ENCODE results near the gene SDHC.

SDHC gene, protein sequence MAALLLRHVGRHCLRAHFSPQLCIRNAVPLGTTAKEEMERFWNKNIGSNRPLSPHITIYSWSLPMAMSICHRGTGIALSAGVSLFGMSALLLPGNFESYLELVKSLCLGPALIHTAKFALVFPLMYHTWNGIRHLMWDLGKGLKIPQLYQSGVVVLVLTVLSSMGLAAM

DNA sequence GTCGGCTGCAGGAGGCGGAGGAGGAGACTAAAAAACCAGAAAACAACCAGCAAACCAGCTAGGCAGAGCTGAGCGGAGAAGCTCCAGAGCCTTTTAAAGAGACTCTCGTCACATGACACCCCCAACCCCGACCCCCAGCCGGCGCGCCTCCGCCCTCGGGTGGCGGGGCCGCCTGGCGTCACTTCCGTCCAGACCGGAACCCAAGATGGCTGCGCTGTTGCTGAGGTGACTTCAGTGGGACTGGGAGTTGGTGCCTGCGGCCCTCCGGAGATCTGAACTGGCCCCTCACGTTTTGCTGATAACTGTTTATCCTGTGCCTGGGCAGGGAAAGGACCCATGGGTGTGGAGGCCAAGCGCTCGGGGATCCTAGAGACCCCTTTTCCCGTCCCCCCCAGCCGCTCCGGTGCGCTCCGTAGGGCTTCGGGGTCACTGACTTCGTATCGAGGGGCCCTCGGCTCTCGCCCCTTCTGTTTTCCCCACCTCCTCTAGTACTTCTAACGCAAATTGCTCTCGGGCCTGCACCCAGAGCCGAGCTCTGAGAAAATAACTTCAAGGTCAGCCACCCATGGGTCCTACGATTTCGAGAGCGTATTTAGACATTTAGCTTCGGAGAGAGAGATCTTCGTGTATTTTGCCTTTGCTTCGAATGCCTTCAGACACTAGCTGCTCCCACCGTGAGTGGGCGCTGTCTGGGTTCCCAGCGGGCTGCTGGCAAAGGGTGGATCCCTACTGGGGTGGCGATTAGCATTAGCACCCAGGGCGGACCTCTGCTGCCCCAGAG, at the start of gene SDHC:
TSS of gene SDHC (plus strand) at position 181 of the 781 bp plus-strand sequence. CDS start at position 206, 25 bp downstream.
- peak; percentile 53 for DNase-seq

DNA sequence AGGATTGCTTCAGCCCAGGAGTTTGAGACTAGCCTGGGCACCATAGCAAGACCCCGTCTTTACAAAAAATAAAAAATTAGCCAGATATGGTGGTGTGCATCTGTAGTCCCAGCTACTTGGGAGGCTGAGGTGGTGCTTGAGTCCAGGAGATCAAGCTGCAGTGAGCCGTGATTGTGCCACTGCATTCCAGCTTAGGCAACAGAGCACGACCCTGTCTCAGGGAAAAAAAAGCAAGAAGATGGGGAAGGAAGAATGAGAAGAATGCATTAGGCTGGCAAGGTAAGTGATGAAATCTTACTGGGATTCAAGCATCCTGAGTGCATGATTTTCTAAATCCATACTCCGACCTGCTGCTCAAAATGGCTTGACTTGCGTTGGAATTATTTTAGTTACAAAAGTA, 48.9 kb upstream of the SDHC start:
- DNase-seq, result no peak

DNA sequence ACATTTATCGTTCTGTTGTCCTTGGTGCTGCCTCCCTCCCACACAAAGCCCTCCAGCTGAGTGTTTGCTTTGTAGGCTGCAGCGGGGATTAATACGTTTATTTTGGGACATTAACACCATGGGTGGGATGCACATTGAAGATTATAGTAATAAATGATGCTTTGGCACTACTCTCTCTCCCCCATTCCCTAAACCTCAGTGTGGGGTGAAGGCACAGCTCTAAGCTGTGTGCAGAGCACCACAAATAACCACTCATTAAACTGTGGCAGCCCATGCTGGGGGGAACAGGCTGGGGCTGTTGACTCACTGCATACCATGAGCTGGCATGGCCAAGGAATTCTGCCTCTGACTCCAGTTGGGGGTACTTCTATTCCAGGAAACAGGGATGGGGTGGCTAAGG, 48.0 kb upstream of the SDHC start:
- DNase-seq, result no peak

DNA sequence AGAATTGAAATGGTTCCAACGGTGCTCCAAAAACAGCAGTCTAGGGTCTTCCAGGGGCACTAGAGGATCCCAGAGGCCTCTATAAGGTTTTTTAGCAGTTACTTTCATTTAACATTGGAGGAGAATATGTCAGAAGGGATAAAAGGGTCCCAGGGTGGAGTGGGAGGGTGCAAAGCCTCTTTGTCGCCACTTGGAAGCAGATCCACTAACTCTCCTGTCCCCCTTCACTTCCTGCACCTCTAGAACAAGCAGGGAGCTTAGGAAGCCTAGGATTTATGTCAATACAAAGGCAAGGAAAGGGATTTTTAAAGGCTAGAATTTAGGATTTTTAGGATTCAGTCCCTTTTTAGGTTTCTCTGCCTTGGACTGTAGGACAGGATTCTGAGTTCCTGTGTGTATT, 47.3 kb upstream of the SDHC start:
- DNase-seq, result no peak

DNA sequence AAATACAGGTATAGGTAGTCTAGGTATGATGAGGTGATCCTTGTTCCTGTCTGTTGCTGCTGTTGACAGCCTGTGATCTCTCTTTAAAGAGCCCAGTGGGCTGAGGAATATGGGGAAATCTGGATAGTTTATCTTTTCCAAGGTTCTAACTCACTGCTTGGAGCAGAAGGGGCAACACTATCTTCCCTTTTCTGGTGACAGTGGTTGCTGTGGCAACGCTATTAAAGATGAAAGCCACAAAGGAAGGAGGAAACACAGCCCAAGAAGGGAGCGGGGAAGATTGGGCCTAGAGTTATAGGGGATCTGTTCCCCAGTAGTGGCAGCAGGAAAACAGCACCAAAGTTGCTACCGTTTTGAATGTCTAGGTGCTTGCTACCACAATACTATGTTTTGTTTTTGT, 46.9 kb upstream of the SDHC start:
- no peak for DNase-seq

DNA sequence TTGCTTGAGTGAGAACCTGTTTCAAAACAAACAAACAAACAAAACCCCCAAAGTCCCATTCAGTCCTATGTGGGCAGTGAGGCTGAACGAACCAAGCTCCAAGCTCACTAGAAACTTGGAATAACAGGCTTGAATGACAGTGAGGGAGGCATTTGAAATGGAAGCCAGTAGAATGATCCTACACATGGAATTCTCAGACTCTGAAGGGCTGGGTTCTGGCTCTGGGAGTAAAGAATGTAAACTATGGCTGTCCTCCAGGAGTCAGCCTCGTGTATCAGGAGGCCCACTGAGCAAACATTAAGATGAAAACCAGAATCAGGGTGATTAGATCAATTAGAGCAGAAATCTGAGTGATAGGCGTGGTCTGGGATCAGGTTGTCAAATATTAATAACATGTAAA, 40.8 kb upstream of the SDHC start:
- DNase-seq, result no peak

DNA sequence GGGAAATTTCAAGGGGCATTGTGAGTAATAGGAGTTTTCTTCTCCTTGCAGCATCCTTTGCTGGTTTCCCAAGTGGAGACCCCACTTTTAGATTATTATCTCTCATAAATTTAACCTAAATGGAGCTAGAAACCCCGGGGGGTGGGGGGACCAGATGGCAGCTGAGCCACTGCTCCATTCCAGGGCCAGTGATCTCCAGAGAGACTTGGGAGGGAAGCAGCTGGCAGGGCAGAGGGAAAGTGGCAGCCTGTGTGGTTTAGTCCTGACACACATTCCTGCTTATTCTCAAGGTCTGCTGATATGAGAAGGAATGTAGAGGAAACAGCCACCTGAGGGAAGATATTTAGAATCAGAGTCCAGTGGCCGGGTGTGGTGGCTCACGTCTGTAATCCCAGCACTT, 39.3 kb upstream of the SDHC start:
- no peak for DNase-seq

DNA sequence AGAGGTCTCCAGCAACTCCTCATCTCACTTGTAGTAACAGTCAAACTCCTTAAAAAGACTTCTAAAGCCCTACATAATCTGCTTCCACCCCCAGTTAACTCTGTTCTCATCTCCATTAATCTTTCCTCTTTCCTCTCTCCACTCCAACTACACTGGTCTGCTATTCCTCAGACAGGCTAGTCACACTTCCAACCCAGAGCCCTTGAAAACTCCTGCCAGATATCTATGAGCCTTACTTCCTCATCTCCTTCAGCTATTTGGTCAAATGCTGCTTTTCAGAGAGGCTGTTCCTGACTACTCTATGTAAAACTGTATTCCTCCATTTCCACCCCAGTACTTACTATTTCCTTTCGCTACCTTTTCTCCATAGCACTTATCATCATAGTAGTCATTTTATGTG, 31.2 kb upstream of the SDHC start:
- DNase-seq, result no peak

DNA sequence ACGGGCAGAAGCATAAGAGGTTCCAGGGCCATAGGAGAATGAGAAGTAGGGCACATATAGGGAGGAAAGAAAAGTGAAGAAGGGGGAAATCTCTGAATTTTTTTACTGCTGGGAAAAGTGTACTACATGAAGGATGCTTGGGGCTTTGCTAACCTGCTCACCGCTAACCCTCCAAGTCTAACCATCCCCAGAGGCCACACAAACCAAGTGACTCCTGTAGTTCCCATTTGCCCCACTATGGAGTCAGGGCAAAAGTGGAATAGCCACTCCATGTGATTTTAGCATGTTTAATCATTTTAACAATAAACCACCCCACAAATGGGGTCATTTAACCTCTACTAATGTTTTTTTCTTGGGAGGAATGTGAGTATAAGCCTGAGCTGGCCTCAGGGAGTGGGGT, 29.1 kb upstream of the SDHC start:
- no peak for DNase-seq

DNA sequence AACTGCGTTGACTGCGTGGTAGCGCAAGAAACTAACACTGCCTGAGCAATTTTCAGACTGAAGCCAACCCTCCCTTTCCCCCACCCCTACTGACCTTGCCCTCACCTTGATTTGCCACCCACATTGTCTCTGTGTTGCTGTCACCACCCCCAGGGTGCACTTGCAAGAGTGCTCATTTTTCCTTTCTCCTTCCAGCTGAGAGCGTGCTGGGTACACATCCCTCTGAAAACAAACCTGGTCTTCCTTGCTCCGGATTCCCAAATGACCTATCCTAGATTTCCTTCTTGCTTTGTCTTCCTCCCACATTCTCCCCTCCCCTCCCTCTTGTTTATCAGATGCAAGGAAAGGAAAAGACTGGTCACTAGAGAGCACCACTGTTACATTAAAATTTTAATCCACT, 28.7 kb upstream of the SDHC start:
- no peak for DNase-seq

DNA sequence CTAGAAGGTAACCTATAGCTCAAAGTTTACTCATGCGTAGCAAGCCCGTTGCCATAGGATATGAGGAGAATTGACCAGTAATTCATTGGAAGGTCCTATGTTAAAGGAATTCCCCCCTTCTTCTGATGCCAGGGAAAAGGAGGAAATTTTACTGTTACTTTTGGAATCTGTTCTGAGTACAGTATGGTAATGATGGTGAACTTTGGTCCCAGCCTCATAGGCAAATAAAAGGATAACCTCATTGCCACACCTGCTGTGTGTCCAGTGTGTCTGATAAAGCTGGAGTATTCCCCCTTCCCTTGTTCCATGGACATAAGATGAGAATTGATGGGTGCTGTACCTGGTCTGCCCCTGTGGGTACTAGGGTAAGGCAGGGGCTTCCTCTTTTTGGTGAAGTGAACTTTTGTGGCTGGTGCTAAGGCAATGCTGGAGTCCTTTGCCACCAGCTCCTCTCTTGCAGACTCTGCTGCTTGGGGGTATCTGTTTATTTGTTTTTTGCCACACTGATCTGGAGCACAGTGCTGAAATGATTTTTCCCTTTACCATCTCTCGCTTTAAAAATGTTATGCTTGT, 26.6 kb upstream of the SDHC start:
- DNase-seq, result no peak

DNA sequence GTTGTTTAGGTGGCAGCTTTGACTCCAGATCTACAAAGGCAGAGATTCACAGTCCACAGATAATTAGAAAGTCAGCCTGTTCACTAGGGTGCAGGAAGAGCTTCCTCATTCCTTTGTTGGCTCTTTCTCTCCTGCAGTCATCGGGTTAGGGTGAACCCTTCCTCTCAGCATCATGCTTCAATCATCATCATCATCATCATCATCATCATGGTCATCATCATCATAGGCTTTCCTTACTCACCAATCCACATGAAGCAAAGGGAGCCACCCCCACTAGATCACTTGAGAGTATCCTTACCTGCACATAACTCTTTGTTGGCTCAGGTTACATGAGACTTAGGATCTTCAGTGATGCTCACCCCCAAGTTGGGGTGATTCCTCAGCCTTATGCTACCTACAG, 23.4 kb upstream of the SDHC start:
- no peak for DNase-seq

DNA sequence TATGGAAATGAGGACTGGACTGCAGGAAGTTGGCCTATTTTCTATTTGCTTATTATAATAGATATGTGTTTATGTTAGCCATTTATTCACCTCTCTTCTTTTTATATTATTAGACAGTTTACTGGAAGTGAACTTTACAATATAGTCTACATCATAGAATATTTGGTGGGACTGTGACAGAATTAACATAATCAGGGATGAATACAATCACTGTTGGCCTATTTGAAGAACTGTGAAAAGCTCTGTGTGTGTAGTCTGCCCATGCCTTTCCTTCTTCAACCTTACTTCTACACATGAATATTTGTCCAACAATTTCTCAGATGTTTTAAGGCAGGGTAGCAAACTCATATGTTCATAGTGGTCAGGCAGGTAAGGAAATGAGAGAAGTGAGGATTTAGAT, 16.8 kb upstream of the SDHC start:
- DNase-seq, result no peak

DNA sequence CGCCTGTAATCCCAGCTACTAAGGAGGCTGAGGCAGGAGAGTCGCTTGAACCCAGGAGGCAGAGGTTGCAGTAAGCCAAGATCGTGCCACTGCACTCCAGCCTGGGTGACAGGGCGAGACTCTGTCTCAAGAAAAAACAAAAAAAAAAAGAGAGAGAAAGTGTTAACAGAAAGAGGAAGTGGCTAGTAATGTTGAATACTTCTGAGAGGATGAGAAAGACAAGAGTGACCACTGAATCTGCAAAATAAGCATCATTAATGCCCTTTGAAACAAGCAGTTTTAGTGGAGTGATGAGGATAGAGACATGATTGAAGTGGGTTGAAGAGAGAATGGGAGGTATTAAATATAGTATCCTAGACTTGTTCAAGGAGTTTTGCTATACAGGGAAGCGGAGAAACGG, 16.1 kb upstream of the SDHC start:
- DNase-seq, result no peak

DNA sequence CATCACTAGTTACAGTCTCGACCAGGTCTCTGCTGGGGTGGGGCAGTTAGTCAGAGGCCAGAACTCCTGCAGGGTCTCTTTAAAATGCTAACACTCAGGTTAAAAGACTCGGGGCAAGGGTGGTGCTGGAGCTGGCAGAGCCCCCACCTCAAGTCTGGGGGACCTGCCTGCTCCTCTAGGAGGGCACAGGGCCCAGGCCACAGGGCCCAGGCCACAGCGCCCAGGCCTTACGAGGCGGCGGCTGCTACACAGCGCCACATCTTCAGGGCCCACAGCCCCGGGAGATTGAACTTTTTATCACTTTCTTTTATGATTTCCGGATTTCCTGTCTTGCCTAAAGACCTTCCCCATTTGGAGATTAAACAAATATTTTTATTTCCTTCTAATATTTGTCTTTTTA, 14.8 kb upstream of the SDHC start:
- no peak for DNase-seq

DNA sequence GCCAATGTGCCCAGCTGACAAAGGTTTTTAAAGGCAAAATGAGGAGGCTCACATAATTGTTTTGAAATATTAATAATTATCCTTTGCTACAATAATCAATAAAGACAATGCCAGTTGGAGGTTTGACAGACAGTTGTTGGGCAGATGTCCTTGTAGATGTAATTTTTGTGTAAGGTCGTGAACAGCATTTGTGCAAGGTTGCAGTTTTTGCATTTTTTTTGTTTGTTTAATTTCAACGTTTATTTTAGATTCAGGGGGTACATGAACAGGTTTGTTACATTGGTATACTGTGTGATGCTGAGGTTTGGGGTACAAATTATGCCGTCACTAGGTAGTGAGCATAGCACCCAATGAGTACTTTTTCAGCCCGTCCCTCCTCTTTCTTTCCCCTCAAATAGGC, 13.7 kb upstream of the SDHC start:
- no peak for DNase-seq

DNA sequence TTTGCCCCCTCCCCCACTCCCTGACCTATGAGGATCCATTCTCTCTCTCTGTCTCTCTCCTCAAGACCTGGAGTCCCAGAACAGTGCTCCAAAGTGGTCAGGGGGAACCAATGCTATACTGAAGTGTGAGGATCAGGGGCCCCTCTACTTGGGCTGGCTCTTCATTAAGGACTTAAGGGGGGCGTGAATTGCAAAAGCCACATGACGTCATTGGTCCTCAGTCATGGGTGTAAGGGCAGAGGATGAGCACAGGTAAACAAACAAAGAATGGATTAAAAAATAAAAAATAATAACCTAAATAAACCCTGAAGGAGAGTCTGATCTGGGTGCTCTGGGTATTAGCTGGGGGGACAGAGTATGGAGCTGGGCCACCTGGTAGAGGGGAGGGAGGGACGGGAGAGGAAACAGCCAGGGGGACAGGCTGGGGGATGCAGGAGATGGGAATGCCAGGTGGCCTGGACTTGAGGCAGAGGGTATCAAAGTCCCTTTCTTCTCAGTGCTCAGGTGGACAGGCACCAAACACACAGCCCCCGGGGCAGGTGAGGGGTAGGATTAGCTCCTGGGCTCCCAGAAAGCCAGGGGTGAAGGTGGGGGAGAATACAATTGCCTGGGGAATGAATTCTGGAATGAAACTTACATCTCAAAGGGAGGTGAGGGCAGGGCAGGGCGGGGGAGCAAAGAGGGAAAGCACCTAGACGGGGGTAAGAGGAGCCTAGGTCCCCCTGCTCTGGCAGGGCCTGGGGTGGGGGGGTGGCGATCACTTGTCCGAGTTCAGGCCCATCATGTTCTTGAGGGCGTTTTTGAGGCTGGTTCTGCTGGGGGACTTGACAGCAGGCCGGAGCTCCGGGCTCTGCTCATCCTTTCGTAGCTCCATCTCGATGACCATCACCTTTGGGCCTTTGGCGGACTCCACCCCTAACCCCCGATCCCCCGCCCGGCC, 9.0 kb upstream of the SDHC start:
- DNase-seq, result no peak

DNA sequence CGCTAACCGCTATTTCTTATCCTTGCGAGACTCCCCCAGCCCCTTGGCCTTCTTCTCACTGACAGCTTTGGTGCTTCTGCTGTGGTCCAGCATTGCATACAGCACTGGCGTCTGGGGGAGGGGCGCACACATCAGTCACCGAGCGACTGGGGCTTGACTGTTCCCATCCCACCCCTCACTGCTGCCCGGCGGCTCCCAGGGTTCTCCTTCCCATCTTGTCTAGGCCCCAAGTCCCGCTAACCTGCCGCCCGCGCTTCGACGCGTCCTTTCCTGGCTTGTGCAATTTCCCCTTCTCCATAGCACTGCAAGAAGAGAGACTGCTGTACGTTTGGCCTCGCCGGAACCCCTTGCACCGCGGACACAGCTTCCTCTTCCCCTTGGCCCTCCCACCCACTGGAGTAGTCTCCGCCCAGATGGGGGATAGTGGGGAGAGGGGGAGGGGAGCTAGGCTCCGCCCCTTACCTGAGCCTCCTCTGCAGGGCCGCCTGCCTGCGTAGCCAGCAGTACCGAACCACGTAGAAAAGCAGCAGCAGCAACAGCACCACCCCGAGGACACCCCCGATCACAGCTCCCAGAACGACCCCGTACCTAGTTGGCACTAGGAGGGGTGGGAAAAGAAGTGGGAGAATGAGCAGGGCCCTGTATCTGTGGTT, 8.2 kb upstream of the SDHC start:
- peak; percentile 74 for DNase-seq

DNA sequence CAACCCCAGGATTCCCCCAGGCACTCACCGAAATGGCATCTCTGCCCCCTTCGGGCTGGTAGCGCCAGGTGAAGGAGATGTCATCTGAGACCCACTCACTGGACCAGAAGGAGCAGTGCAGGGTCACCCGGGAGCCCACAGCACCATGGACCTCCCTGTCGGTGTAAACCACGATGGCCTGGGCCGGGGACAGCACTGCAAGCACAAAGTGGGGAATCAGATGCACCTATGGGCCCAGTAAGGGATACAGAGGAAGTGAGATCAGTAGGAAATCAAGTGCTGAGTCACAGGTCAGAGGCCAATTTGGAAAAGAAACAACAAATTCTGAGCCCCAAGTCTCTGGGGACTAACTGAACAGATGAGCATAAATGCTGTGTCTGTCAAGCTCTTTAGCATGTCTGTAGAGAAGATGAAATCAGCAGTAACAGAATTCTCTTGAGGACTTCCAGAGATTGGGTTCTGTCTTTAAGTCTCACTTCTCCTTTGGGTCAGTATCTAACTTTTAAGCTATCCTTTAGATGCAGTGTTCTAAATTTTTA, 6.9 kb upstream of the SDHC start:
- DNase-seq, result no peak

DNA sequence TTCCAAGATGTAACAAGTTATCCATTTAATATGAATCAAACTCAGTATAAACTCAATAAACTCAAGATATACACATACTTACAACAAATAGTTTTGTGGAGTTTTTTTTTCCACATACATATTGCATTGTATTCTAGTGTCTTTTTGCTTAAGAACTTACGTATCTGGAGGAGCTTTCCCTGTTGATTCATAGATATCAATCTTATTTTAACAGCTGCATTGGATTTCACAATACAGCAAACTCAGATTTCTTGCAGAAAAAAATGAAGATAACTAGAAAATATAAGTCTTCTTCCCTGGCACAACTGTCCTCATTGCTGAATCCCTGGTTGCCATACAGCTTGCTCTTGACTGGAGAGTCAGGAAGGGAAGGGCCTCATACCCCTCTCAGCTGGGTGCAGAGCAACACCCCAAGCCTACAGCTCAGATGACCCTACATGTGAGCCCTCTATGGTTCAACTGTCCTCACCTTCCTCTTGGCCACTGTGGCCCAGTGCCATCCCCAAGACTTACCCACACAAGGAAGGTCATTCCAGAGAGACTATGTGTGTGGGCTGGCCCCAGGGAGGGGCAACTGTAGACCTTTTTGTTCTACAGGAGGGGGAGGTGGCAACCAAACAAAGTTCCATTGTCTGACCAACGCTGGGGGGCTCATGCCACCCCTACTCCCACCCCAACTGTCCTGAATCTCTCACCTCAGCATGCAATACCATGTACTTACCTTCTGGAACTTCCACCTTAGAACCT, 6.1 kb upstream of the SDHC start:
- DNase-seq, result no peak

DNA sequence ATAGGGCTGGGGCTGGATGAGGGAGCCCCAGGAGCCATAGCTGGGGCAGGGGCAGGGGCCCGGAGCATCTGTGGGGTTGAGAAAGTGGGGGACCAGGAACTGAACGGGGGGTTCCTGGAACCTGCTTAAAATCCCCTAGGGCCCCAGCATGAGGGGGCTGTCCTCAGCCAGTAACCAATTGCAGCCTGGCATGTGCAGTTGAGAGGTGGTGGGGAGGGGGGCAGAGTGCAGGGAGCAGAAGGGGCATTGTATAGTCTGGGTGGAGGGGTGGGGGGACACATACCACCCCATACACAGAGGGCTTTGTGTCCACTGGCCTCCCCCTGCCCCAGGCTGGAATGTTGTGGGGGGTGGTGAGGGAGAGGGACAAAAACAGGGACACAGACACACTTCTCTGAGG, 4.3 kb upstream of the SDHC start, which contains the start of gene MPZ:
TSS of gene MPZ (minus strand) at position 101 of the 400 bp plus-strand sequence. CDS start at position 38, 63 bp downstream.
- no peak for DNase-seq

All from NCI-H510A treated with DMSO at 0.1 percent for 48 hours (cell line).